KMS-11 (cell line): ENCODE data around the gene PEF1.

Experiments
- H2AFZ ChIP-seq: fragments of 200-600 bp; sonication (generic); 2 replicates; pipeline ENCODE4 v1.6.1; 2016; ENCODE audit warnings: antibody characterized with exemption, mixed run types, low read depth
- H3K27ac ChIP-seq: fragments of 200-600 bp; sonication (generic); 2 replicates; pipeline ENCODE4 v1.6.1; 2016; ENCODE audit warnings: mild to moderate bottlenecking, mixed run types
- H3K27me3 ChIP-seq: fragments of 200-600 bp; sonication (generic); 2 replicates; pipeline ENCODE4 v1.6.1; 2017; ENCODE audit warnings: mild to moderate bottlenecking, low read depth, mixed run types, moderate library complexity; ENCODE audit not compliant: insufficient read depth
- H3K36me3 ChIP-seq: fragments of 200-600 bp; sonication (generic); 2 replicates; pipeline ENCODE4 v1.6.1; 2017; ENCODE audit warnings: mild to moderate bottlenecking, mixed run types; ENCODE audit not compliant: insufficient read depth
- H3K4me1 ChIP-seq: fragments of 200-600 bp; sonication (generic); 2 replicates; pipeline ENCODE4 v1.6.1; 2016; ENCODE audit warnings: mild to moderate bottlenecking, low read depth, mixed run types; ENCODE audit not compliant: poor library complexity, severe bottlenecking
- H3K4me2 ChIP-seq: fragments of 200-600 bp; sonication (generic); 2 replicates; pipeline ENCODE4 v1.7.0; 2016; ENCODE audit warnings: mild to moderate bottlenecking, mixed run types
- H3K4me3 ChIP-seq: fragments of 200-600 bp; sonication (generic); IDR thresholded peaks from 2 replicates; pipeline ENCODE4 v1.6.1; 2017; ENCODE audit warnings: low read depth, low read length, mixed read lengths; ENCODE audit not compliant: insufficient read depth
- H3K79me2 ChIP-seq: fragments of 200-600 bp; sonication (generic); 2 replicates; pipeline ENCODE4 v1.6.1; 2016; ENCODE audit warnings: low read depth, mixed run types; ENCODE audit not compliant: insufficient read depth
- H3K9ac ChIP-seq: fragments of 200-600 bp; sonication (generic); 2 replicates; pipeline ENCODE4 v1.6.1; 2016; ENCODE audit warnings: mild to moderate bottlenecking, mixed run types
- H4K20me1 ChIP-seq: fragments of 200-600 bp; sonication (generic); 2 replicates; pipeline ENCODE4 v1.6.1; 2016; ENCODE audit warnings: mild to moderate bottlenecking, mixed run types; ENCODE audit not compliant: insufficient read depth
- TF ChIP-seq, protein P1 (sequence below): fragments of 200-600 bp; sonication (generic); conservative IDR thresholded peaks from 2 replicates; pipeline ENCODE4 v1.6.1; 2017; ENCODE audit warnings: low read depth, mild to moderate bottlenecking, antibody characterized with exemption, low read length, moderate library complexity, mixed read lengths

The PEF1 gene

DNA sequence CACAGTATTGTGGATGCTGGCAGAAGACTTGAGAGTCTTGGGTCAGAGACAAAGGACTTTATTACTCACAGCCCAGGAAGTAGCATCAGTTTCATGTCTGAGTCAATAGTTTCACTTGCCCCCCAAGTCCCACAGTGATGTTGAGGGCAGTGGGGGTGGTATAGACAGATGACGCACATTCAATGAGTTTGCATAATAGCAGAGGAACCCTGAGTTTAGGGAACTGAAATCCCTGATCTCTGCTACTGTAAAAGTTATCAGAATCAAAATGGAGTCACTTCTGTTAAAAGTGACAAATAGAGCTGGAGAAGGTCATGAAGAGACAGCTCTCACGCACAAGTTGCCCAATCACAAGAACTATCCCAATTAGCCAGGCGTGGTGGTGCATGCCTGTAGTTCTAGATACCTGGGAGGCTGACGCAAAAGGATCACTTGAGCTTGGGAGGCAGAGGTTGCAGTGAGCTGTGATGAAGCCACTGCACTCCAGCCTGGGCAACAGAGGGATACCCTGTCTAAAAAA lies 38.7 kb downstream of the PEF1 start:
- Histone ChIP-seq H3K36me3 (no peaks in the 10 kb centered on the region), H3K9ac (no peak overlapping the region), H3K27me3 (no peaks in the 10 kb centered on the region), H4K20me1 (no peaks in the 10 kb centered on the region), H3K4me2 (peak overlapping the region; percentile 33; the same call in 1 of the 2 replicates), H3K27ac (no peak overlapping the region), H3K4me1 (peaks cover 12% of the 10 kb centered on the region), H3K79me2 (no peaks in the 10 kb centered on the region), H2AFZ (no peak overlapping the region), H3K4me3 (no peak overlapping the region)
- TF ChIP-seq, protein P1, sequence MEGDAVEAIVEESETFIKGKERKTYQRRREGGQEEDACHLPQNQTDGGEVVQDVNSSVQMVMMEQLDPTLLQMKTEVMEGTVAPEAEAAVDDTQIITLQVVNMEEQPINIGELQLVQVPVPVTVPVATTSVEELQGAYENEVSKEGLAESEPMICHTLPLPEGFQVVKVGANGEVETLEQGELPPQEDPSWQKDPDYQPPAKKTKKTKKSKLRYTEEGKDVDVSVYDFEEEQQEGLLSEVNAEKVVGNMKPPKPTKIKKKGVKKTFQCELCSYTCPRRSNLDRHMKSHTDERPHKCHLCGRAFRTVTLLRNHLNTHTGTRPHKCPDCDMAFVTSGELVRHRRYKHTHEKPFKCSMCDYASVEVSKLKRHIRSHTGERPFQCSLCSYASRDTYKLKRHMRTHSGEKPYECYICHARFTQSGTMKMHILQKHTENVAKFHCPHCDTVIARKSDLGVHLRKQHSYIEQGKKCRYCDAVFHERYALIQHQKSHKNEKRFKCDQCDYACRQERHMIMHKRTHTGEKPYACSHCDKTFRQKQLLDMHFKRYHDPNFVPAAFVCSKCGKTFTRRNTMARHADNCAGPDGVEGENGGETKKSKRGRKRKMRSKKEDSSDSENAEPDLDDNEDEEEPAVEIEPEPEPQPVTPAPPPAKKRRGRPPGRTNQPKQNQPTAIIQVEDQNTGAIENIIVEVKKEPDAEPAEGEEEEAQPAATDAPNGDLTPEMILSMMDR: no peak

DNA sequence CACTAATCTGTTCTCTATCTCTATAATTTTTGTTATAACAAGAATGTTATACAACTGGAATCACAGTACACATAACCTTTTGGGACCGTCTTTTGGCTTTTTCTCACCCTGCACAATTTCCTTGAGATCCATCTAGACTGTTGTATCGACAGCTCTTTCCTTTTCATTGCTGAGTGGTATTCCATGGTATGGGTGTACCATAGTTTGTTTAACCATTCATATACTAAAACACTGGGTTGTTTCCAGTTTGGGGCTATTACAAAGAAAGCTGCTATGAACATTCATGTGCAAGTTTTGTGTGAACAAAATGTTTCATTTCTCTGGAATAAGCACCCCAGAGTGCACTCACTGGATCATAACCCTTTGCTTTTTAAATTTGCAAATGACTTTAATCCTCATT lies 42.6 kb downstream of the PEF1 start:
- Histone ChIP-seq H4K20me1 (no peaks in the 10 kb centered on the region), H3K4me1 (peaks cover 12% of the 10 kb centered on the region), H3K27me3 (no peaks in the 10 kb centered on the region), H3K79me2 (no peaks in the 10 kb centered on the region), H3K36me3 (no peaks in the 10 kb centered on the region), H3K4me2 (no peak overlapping the region), H2AFZ (no peak overlapping the region), H3K27ac (no peak overlapping the region), H3K4me3 (no peak overlapping the region), H3K9ac (no peak overlapping the region)
- TF ChIP-seq, protein P1: no peak

DNA sequence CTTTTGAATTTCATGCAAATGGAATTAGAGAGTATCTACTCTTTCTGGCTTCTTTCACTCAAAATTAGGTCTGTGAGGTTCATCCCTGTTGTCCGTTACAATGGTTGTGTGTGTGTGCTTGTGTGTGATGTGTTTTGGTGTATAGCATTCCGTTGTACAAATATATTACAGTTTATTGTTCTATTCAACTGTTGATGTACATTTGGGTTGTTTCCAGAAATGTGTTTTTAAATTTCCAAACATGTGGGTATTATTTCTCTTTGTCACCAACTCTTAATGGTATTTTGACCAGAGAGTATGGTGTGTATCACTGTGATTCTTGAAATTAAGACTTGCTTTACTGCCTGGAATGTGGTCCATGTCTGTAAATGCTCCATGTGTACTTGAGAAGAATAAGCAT lies 44.0 kb downstream of the PEF1 start:
- Histone ChIP-seq H3K27ac (no peak overlapping the region), H3K4me3 (no peak overlapping the region), H3K9ac (no peak overlapping the region), H2AFZ (no peak overlapping the region), H3K27me3 (no peaks in the 10 kb centered on the region), H3K4me1 (peaks cover 7% of the 10 kb centered on the region), H3K79me2 (no peaks in the 10 kb centered on the region), H3K36me3 (no peaks in the 10 kb centered on the region), H4K20me1 (no peaks in the 10 kb centered on the region), H3K4me2 (no peak overlapping the region)
- TF ChIP-seq, protein P1: no peak

DNA sequence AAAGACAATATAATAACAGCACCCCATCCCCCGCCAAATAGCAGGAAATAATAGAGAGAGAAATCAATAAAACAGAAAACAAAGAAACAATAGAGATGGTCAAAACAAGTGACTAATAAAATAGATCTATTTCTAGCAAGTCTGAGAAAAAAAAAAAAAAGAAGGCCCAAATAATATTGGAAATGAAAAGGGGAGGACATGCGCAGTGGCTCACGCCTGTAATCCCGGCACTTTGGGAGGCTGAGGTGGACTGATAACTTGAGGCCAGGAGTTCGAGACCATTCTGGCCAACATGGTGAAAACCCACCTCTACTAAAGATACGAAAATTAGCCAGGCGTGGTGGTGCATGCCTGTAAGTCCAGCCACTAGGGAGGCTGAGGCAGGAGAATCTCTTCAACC lies 45.7 kb downstream of the PEF1 start:
- H3K36me3 ChIP-seq: no peaks in the 10 kb centered on the region
- H3K4me2 ChIP-seq: no peak overlapping the region
- no peak overlapping the region for H2AFZ ChIP-seq
- no peaks in the 10 kb centered on the region for H3K4me1 ChIP-seq
- no peaks in the 10 kb centered on the region for H3K79me2 ChIP-seq
- H3K27ac ChIP-seq: no peak overlapping the region
- TF ChIP-seq, protein P1: no peak
- H4K20me1 ChIP-seq: no peaks in the 10 kb centered on the region
- no peaks in the 10 kb centered on the region for H3K27me3 ChIP-seq
- no peak overlapping the region for H3K4me3 ChIP-seq
- H3K9ac ChIP-seq: no peak overlapping the region
